Posterior cingulate gyrus (tissue), 11 donors: ENCODE data around the gene UPK2.
"Not testable (repeated sequence)": the region's sequence is repeated elsewhere in the genome, so short reads cannot be mapped to it uniquely, and the experiment has no call there.

ENCODE experiments used
- DNase-seq, 10 donors: peaks; one replicate each; pipeline versions ENCODE4 v3.0.0 to v3.0.0-alpha.2; 2020 to 2021; ENCODE audit warnings: mixed read lengths in 3 of 10
- intact Hi-C: fragments of 100-400 bp; cut with DNase I; formaldehyde crosslinking; loops from one replicate; pipeline ENCODE4 v1.15.1; 2023

The UPK2 gene

DNA sequence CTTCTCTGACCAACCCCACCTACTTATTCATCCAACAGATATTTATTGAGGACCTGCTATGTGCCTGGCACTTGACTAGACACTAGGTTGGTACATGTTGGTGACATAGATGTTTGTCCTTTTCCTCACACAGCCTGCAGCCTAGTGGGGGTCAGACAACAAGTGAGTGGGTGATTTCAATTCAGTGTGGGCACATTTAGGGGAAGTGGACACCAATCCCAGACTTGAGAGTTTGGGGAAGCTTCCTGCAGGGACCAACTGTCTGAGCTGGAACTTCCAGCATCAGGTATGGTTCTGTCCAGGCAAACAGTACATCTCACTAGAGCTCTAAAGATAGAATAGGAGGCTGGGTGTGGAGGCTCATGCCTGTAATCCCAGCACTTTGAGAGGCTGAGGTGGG, 24.5 kb upstream of the UPK2 start:
- intact Hi-C loops = no loop called here

DNA sequence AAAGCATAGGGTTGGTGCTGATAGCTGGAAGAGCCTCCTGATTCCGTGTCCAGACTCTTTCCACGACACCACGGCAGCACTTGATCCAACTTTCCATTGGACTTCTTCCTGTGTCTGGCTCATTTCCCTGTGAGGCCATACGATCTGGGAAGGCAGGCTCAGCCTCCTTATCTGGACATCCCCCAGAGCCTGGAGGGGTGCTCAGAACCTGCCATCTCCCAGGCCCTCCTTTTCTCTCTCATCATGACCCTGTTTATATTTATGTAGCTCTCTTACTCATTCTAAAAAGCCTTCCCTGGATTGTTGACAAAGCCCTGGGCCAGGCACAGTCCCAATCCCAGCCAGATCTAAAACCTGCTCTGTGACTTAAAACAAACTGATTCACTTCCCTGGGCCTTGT, 22.6 kb upstream of the UPK2 start:
- intact Hi-C loops = no loop called here
- DNase-seq = peak in 3 of 10 donors; percentile 21 to 36 (median 24)

More for the DNA sequence above, 24.5 kb upstream of the UPK2 start:
- DNase-seq = peak in 2 of 10 donors; percentile 2 to 12

DNA sequence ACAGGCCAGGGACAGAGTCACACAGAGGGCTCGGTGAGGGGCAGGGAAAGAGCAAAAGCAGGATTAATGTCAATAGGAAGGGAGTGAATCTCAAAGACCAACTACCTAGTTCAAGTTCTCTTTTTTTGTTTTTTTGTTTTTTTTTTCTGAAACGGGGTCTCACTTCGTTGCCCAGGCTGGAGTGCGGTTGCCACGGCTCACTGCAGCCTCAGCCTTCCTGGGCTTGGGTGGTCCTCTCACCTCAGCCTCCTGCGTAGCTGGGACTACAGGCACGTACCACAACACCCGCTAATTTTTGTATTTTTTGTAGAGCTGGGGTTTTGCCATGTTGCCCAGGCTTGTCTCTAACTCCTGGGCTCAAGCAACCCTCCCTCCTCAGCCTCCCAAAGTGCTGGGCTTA, 20.7 kb upstream of the UPK2 start:
- DNase-seq = peak in 3 of 10 donors; percentile 26 to 55 (median 31)
- intact Hi-C loops = loop anchor here (5.0 kb wide), 1 partner anchor 33 kb away; no protein-coding TSS in a partner anchor

DNA sequence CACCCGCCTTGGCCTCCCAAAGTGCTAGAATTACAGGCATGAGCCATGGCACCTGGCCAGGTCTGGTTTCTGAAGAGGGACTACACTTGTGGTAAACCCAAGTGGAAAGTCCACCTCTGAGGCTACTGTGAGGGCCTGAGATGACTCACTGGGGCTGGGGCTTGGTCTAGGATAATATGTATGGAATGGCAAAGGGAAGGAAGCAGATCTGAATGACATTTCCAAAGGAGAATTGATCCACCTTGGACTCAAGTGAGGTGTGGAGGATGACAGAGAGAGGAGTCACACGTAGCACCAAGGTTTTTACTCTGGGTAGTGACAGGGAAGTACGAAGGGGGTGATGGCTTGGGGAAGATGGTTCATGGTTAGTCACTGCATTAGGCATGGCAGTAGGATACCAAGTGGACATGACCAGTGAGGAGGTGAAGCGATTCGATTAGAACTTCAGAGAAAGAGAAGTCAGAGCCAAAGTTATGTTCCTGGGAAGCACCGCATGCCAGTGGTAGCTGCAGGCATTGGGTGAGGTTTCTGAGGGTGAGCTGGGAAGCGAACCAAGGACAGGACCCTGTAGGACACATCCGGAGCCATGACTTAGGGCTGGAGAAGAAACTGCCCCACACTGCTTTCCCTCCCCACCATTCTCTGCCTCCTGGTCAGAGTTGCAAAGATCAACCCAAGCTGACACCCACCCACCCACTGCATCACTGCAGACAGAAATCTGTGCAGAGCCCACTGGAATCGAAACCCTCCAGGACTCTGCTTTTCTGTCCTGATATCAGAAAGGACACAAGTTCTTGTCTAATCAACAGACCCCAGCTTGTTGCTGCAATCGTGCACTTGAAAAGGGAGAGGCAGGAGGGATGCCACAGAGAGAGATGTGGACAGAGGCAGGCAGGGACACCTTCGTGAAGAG, 17.4 kb upstream of the UPK2 start:
- peak in 3 of 10 donors; percentile 17 to 67 (median 49) for DNase-seq
- intact Hi-C loops = loop anchor here (5.0 kb wide), 1 partner anchor 36 kb away; no protein-coding TSS in a partner anchor

DNA sequence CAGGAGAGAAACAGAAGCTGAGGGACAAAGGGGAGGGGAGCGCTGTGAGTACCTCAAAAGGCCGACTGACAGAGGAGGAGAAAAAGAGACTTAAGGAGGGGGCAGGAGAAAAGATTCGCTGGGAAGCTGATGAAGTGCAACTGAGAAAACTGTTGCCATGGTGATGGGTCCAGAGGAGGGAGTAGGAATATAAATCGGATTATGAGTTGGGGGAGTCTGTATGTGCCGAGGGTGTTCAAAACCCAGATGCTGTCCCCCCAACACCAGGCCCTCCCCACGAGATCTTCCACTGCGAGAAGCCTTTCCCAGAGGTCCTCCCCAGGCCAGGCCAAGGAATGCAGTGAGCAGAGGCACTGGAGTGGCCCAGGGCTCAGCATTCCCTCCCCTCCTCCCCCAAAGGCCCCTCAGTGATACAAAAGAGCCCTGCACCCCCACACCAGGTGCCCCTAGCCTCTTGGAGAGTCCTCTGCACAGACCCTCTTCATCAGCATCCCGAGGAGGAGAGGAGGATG, 16.6 kb upstream of the UPK2 start:
- intact Hi-C loops = loop anchor here (5.0 kb wide), 1 partner anchor 37 kb away; no protein-coding TSS in a partner anchor
- peak in 2 of 10 donors; percentile 55 to 64 for DNase-seq

DNA sequence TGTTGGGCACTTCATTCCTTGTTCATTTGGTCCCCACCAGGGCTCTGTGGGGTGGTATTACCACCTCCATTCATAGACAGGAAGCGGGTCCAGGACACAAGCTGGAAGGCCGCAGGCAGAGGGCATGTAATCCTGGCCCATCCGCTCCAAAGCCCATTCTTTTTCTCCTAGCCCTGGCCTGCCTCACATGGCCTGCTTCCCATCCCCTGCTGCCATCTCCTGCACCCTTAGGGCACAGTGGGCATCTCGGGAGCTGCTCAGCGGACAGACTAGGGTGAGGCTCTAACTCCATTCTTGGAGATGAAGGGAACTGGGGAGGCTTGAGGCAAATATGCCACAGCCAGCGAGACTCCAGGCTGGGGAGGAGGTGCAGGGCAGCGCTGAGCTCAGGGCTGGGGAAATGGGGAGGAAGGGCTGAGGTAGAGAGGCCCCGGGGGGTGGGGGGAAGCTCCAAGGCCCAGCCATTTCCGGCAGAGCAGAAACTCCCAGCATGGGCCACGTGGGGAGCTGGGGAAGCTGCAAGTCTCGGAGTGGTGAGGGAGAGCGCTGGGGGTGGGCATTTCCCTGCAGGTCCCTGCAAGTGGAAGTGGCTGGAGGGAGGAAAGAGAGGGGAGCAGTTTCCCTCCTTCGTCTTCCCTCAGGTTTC, 16.0 kb upstream of the UPK2 start:
- DNase-seq = peak in 3 of 10 donors; percentile 59 to 87 (median 71)
- intact Hi-C loops = loop anchor here (5.0 kb wide), 1 partner anchor 38 kb away; no protein-coding TSS in a partner anchor

DNA sequence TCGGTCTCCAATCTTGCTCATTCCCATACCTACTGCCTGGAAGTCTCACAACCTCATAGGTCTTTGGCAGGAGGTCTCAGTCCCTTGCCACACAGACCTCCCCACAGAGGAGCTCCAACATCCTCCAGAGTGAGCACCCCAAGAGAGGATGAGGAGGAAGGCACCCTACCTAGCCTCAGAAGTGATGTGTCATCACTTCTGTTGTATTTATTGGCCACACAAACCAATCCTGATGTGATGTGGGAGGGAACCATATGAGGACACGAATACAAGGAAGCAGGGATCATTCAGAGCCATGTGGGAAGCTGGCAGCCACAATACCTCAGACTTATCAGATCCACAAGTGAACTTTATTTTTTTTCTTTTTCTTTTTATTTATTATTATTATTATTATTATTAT, 9.0 kb upstream of the UPK2 start:
- intact Hi-C loops = no loop called here
- DNase-seq = no peak

DNA sequence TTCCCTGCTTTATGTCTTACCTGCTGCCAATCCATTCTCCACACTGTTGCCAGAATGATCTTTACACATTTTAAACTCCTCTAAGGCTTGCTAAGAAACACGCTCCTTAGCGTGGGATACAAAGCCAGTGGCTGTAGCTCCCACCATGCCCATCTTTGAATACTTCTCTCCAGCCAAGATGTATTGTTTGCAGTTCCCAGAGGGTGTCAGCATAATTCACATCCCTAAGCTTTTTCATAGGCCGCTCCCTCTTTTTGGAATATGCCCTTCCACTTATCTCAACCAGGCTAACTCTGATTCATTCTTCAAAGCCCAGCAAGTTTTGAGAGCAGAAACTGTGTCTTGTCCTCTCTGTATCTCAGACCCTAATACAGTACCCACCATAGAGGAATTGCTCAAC, 8.1 kb upstream of the UPK2 start:
- intact Hi-C loops = no loop called here
- no peak for DNase-seq

DNA sequence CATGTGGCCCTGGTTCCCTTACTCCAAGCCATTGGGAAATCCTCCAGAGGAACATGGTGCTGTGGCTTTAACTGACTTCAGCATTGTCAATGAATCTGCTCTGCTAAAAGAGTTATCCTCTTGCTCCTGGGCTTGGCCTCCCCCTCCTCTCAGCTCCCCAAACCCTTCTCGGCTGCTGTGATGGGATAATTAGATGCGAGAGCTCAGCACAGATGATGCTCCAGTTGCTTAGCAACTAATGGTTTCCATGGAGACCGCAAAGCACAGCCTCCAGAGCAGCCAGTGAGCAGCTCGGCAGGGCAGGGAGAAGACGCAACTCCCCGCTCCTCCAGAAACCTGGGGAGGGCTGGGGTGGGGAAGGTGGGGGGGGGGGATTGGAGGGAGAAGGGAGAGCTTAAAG, 2.8 kb upstream of the UPK2 start:
- intact Hi-C loops = no loop called here
- DNase-seq = peak; percentile 60 to 97 (median 79)

DNA sequence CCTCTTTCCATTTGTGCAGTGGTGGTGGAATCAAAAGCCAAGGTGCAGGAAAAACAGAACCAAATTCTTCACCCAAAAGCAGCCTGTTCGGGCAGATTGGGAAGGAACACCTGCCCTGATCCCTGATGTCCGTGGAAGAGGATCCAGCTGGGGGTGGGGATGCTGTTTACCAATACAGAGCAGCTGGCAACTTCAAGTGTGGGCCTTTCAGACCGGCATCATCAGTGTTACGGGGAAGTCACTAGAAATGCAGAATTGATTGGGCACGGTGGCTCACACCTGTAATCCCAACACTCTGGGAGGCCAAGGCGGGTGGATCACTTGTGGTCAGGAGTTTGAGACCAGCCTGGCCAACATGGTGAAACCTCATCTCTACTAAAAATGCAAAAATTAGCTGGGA, 2.1 kb upstream of the UPK2 start:
- DNase-seq = peak in 1 of 10 donors; percentile 70
- intact Hi-C loops = not testable (repeated sequence)

DNA sequence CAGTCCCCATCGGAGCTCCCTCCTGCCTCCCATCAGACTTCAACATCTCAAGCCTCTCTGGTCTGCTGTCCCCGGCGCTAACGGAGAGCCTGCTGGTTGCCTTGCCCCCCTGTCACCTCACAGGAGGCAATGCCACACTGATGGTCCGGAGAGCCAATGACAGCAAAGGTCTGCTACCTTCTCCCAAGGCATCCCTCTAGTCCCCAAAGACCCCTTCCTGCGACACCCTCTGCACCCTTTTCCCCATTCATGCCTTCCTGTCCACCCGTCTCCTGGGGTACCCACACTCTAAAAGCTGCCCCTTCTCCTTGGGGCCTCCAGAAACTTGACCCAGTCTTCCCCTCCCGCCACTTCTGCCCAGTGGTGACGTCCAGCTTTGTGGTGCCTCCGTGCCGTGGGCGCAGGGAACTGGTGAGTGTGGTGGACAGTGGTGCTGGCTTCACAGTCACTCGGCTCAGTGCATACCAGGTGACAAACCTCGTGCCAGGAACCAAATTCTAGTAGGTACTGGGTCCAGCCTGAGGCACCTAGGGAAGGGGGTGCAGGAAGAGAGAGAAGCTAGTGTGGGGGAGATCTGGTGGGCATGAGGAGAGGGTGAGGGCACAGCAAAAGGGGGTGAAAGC, 860 bp downstream of the UPK2 start:
- DNase-seq = peak in 1 of 10 donors; percentile 59
- intact Hi-C loops = loop anchor here (1.0 to 2.0 kb wide), 2 partner anchors 50 to 266 kb away; no protein-coding TSS in a partner anchor

DNA sequence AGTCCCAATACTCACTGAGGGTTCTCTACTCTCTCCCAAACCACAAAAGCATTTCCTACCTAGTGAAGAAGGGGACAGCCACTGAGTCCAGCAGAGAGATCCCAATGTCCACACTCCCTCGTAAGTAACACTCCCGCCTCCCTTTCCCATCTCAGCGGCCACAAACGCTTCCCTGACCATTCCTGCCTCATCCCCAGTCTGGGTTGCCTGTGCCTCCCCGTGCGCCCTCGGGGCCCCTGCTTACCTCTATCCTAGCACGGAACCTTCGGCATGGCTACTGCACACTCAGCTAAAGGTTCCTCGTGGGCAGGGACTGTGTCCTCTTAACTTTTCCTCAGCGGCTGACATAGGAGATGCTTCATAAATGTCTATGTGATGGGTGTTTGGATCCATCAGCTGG, 1.5 kb downstream of the UPK2 start:
- intact Hi-C loops = loop anchor here (2.0 kb wide), 1 partner anchor 267 kb away; no protein-coding TSS in a partner anchor
- peak in 1 of 10 donors; percentile 71 for DNase-seq

DNA sequence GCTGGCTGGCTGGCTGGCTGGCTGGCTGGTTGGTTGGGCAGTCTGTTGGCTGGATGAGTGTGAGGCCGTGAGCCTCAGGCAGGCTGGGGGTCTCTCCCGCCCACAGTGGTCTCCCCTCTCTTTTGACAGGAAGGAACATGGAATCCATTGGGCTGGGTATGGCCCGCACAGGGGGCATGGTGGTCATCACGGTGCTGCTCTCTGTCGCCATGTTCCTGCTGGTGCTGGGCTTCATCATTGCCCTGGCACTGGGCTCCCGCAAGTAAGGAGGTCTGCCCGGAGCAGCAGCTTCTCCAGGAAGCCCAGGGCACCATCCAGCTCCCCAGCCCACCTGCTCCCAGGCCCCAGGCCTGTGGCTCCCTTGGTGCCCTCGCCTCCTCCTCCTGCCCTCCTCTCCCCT, 1.9 kb downstream of the UPK2 start:
- DNase-seq = peak in 1 of 10 donors; percentile 62
- intact Hi-C loops = loop anchor here (2.0 kb wide), 1 partner anchor 267 kb away; no protein-coding TSS in a partner anchor

DNA sequence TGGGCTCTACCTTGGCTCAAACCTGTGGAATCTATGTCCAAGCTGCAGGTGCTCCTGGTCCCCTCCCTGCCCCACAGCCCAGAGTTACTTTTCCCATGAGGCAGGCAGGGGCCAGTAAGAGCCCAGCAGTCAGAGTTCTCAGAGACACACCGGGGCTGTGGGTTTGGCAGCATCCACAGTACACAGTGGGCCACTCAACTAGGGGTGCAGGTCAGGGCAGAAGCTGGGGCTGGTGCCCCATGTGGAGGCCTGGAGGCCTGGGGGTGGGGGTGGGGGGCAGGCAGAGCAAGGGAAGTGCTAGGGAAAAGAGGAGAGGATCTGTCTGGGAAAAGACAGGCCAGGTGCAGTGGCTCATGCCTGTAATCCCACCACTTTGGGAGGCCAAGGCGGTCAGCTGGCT, 2.5 kb downstream of the UPK2 start:
- DNase-seq = peak in 1 of 10 donors; percentile 17
- intact Hi-C loops = no loop called here

DNA sequence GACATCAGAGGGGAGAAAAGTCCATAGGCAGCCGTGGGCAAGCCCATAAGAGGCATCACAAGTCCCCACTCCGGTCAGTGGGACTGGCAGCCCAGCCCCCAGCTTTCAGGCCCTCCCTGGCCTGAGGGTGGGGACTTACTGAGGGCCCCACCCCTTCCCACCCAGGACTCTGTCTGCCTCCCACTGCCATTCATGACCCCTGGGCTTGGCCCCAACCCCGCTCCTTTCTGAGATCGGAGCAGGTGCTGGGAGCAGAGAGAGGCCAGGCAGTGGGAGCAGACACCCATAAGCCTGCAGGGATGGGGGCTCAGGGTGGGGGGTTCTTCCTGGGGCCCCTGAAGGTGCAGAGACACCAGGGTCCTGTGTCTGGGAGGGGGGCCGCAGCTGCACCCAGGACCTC, 5.1 kb downstream of the UPK2 start:
- intact Hi-C loops = no loop called here
- peak in 1 of 10 donors; percentile 36 for DNase-seq

DNA sequence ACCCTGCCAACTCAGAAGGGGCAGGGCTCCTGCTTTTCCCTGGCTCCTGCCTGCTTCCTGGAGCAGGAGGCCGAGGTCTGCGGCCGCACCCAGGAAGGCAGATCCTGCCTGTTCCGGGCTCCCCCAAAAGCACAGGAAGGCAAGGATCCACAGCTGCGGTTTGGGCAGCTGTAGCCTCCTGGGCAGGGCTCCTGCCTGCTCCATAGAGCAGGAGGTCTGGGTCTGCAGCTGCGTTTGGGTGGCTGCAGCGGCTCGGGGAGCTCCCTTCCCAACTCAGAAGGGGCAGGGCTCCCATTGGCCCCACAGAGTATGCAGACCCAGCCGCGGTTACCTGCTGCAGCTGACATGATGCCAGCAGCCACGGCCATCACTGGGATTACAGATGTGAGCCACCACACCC, 5.5 kb downstream of the UPK2 start:
- peak in 1 of 10 donors; percentile 53 for DNase-seq
- intact Hi-C loops = no loop called here

DNA sequence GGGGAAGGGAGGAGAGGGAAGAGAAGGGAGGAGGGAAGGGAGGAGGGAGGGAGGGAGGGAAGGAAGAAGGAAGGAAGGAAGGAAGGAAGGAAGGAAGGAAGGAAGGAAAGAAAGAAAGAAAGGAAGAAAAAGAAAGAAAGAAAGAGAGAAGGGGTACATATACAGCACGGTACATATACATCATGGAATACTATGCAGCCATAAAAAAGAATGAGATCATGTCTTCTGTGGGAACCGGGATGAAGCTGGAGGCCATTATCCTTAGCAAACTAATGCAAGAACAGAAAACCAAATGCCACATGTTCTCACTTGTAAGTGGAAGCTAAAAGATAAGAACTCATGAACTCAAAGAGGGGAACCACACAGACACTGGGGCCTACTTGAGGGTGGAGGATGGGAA, 13.4 kb downstream of the UPK2 start:
- intact Hi-C loops, DNase-seq: not testable (repeated sequence)

DNA sequence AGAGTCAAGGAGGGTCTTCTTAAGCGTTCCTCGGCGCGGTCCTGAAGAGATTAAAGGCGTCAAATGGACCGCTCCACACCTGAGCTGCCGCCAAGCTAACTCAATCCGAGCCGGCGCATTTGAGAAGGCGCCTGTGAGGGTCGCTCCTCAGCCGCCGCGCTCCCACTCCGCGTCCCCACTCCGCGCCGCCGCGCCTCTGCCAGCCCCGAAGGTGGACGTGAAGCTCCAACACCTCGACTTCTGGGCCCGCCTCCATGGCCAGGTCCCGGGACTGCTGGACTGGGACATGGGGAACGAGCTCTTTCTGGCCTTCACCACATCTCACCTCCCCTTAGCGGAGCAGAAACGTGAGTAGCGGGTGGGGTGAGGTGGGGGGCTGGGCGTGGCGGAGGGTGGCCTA, 15.5 kb downstream of the UPK2 start, which contains the start of gene FOXR1:
FOXR1 (plus strand) TSS at position 116 of the 400 bp plus-strand sequence; CDS start at position 287, 171 bp downstream.
- DNase-seq = peak in 1 of 10 donors; percentile 62
- intact Hi-C loops = no loop called here

DNA sequence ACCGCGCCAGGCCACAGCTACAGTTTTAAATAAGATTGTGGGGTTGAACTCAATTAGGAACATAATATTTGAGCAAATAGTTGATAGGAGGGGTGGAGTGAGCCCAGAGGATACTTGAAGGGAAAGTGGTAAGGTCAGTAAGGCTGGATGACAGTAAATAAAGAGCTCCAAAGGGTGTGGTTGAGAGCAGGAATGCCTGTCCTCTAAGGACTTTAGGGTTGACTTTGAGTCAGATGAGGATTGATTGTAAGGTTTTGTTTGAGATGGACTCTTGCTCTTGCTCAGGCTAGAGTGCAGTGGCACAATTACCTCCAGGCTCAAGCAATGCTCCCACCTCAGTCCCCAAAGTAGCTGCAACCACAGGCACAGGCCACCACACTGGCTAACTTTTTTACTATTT, 17.9 kb downstream of the UPK2 start:
- intact Hi-C loops = no loop called here
- no peak for DNase-seq
